Activated CD4-positive, alpha-beta memory T cell treated with anti-CD3 and anti-CD28 coated beads, Interleukin-2, amount 10 ng/mL, durations not matched to agents 7 days and 5 days (primary cell): ENCODE measurements around the gene ZNF521. TPM values are rescaled to one million over a fixed set of nuclear protein-coding genes. Genes with fewer than 3 reads are reported as not detected.

Experiments
- CTCF ChIA-PET: fragments of 350-600 bp; sonication (Branson Sonifier 250); formaldehyde crosslinking; loops from one replicate; lab custom pipeline; 2021; ENCODE audit warnings: antibody characterized with exemption, inconsistent platforms; lab: Charles Lee
- POLR2A ChIA-PET: fragments of 350-600 bp; sonication (Branson Sonifier 250); formaldehyde crosslinking; loops from one replicate; lab custom pipeline; 2021; ENCODE audit warnings: antibody characterized with exemption; lab: Charles Lee
- DNase-seq: peaks from one replicate; pipeline ENCODE4 v3.0.0-alpha.2; 2020
- H3K27ac Mint-ChIP-seq: one replicate; pipeline ENCODE4 v1.8.0; 2021; ENCODE audit warnings: mild to moderate bottlenecking, mixed read lengths
- H3K27me3 Mint-ChIP-seq: one replicate; pipeline ENCODE4 v1.8.0; 2021; ENCODE audit warnings: mixed read lengths
- H3K36me3 Mint-ChIP-seq: one replicate; pipeline ENCODE4 v1.8.0; 2021; ENCODE audit warnings: low read depth, mixed read lengths
- H3K4me1 Mint-ChIP-seq: one replicate; pipeline ENCODE4 v1.8.0; 2021; ENCODE audit warnings: mixed read lengths
- H3K4me3 Mint-ChIP-seq: one replicate; pipeline ENCODE4 v1.8.0; 2021; ENCODE audit warnings: mild to moderate bottlenecking, mixed read lengths
- H3K9me3 Mint-ChIP-seq: one replicate; pipeline ENCODE4 v1.8.0; 2021; ENCODE audit warnings: mixed read lengths
- total RNA-seq, 2 experiments: library from RNA; stranded (reverse); gene quantifications; one replicate each; pipeline ENCODE4 v1.2.3, GENCODE V29; 2021

ZNF521 gene
- total RNA-seq: not detected

DNA sequence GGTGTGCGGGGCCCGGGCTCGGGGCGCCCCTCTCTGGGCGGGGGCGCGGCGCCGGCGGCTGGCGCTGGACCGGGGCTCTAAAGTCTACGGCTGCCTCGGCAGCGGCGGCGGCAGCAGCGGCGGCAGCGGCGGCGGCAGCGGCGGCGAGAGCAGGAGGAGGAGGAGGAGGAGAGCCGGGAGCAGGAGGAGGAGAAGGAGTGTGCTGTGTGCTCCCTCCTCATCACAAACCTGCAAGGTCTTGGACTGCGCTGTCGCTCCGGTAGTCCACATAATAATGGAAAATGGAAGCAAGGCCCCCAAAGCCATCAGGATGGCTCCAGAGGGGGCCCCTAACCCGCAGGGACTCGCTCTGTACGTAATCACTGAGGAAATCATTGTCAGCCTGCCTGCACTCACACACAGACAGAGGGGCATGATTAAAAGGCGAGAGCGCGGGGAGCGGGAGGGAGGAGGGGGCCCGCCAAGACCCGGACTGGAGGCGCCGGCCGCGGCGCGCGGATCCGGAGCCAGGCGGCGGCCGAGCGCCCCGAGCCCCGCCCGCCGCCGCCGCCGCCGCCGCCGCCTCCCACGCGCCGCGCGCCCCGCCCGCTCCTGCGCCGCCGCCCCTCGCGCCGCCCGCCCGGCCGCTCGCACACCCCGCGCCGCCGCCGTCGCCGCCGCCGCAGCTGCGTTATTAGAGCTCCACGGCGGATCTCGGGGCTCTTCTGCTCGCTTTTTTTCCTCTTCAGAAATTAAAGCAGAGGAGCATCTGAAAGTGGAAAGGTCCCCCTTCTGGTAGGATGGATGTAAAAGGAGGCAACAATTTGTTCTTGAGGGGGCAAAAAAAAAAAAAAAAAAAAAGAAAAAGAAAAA, at the start of gene ZNF521:
Gene ZNF521 (minus strand): TSS at position 390 of the 852 bp plus-strand sequence. CDS start 1,220 bp downstream, outside the sequence.
- ChIA-PET POLR2A (no interaction called here), CTCF (interaction anchor here (0.7 kb wide), 1 partner anchor 407 kb away, joined by 6 read pairs; no protein-coding TSS in a partner anchor)
- H3K4me3 Mint-ChIP-seq: peak within 1 kb of the TSS; percentile 41
- peaks cover 64% of the 10 kb centered on the region for H3K27me3 Mint-ChIP-seq
- peaks cover 6% of the 10 kb centered on the region for H3K36me3 Mint-ChIP-seq
- H3K9me3 Mint-ChIP-seq: no peaks in the 10 kb centered on the region
- DNase-seq: peak; percentile 29
- peaks cover 15% of the 10 kb centered on the region for H3K4me1 Mint-ChIP-seq
- no peak within 1 kb of the TSS for H3K27ac Mint-ChIP-seq

DNA sequence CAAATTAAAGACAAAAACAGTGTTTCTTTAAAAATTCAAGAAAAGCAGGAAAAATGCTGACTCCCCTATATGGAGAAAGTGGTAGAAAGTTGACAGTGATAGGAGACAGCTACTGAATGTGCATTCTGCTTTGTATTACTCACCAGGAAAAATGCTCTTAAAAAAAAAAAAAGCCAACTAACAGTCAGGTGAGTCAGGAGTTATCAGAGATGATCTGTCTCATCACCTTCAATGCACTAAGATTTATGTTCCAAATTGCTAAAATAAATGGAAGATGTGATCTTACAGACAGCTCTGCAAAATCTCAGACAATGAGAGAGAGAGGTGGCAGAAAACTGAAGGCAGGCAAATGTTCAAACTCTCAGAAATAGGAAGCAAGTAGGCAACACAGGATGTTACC, 47.6 kb upstream of the ZNF521 start:
- H3K27ac Mint-ChIP-seq: no peak overlapping the region
- no peaks in the 10 kb centered on the region for H3K27me3 Mint-ChIP-seq
- no peaks in the 10 kb centered on the region for H3K4me1 Mint-ChIP-seq
- DNase-seq: no peak
- no peaks in the 10 kb centered on the region for H3K9me3 Mint-ChIP-seq
- H3K36me3 Mint-ChIP-seq: no peaks in the 10 kb centered on the region
- POLR2A ChIA-PET: no interaction called here
- CTCF ChIA-PET: no interaction called here
- H3K4me3 Mint-ChIP-seq: no peak overlapping the region

DNA sequence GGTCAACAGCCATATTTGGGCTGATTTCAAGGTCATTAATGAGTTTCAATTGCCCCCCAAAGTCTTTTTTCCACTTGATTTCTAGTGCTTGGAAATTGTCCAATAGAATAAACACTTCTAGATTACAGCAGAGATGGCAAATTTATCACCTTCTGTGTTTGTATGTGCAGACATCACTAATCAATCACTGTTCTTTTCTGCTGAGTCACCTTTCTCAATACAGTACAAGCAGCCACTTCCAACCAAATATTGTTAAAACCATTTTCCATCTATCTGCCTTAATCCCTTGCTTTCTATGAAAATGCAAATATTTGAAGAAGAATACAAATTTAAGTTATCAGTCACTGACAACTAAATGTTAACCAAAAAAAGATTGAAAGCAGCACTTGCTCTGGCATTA, 40.2 kb upstream of the ZNF521 start:
- no peak overlapping the region for H3K27ac Mint-ChIP-seq
- H3K4me1 Mint-ChIP-seq: no peaks in the 10 kb centered on the region
- CTCF ChIA-PET: no interaction called here
- no peak for DNase-seq
- H3K9me3 Mint-ChIP-seq: peaks cover 4% of the 10 kb centered on the region
- H3K36me3 Mint-ChIP-seq: no peaks in the 10 kb centered on the region
- POLR2A ChIA-PET: no interaction called here
- H3K27me3 Mint-ChIP-seq: no peaks in the 10 kb centered on the region
- H3K4me3 Mint-ChIP-seq: no peak overlapping the region

DNA sequence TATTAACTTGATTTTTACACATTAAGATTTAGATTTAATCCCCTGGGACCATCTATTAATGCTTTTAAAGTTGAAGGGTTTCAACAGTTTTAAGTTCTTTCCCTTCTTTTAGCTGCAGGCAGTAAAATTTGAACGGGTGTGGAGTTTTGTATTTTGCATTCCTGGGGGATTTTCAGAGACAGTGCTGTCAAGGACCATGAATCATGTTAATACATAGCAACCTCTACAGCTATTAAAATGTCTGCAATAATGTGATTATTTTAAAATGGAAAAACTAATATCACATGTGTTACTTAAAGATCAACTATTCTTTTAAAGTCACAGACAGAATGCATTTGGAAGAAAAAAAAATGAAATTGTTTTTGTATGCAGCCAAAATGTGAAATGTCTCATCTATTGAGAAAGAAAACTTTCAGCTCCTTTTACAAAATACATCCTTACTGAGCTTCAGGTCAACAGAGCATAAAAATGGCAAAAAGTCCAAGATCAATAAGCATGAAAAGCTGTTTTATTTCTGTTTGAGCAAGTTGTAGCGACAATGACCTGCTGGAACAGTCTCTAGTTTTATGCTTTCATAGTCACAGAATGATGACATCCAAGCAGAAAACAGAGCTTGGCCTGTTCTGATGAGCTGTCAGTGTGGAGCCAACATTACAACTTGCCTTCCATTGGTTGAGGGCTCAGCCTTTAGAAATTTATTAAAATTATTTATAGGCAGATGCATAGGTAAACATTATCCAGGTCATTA, 21.6 kb upstream of the ZNF521 start:
- H3K4me1 Mint-ChIP-seq: no peaks in the 10 kb centered on the region
- no peak overlapping the region for H3K4me3 Mint-ChIP-seq
- no peak for DNase-seq
- ChIA-PET CTCF (no interaction called here), POLR2A (no interaction called here)
- H3K27ac Mint-ChIP-seq: no peak overlapping the region
- no peaks in the 10 kb centered on the region for H3K36me3 Mint-ChIP-seq
- H3K27me3 Mint-ChIP-seq: no peaks in the 10 kb centered on the region
- H3K9me3 Mint-ChIP-seq: no peaks in the 10 kb centered on the region

DNA sequence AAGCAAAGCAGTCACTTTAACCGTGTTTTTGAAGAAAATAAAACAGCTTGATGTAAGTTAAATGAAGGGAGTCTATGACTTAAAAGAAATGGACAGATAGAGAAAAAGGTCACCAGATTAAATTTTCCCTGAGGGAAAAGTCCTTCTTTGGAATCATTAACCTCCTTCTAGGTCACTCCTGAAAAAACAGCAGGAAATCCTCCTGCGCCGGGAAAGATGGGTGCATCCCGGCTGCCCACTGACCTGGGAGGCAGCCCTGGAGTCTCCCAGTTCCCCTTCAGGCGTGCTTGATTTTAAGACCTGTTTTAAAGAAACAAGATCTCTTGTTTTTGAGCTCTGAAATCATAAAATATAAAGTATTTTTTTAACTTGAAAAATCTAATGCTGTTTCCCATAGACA, 18.4 kb upstream of the ZNF521 start:
- CTCF ChIA-PET: no interaction called here
- no peak for DNase-seq
- Mint-ChIP-seq H3K9me3 (no peaks in the 10 kb centered on the region), H3K4me3 (no peak overlapping the region), H3K36me3 (no peaks in the 10 kb centered on the region), H3K4me1 (no peaks in the 10 kb centered on the region), H3K27ac (no peak overlapping the region), H3K27me3 (no peaks in the 10 kb centered on the region)
- POLR2A ChIA-PET: no interaction called here

DNA sequence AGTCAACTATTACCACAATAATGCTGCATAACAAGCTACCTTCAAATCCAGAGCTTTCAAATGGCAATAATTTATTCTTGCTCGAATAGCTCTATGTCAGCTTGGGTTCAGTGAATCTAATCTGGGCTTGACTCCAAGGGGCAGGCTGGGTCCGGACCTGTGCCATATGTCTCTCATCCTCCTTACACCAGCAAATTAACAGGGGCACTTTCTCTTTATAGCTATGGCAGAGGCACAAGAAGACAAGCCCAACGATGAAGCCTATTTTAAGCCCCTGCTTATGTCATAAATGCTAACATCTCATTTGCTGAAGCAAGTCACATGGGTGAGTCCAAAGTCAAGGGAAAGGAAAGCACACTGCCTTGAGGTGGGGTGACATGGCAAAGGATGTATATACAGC, 13.3 kb upstream of the ZNF521 start:
- Mint-ChIP-seq H3K4me1 (no peaks in the 10 kb centered on the region), H3K27me3 (no peaks in the 10 kb centered on the region), H3K4me3 (no peak overlapping the region)

DNA sequence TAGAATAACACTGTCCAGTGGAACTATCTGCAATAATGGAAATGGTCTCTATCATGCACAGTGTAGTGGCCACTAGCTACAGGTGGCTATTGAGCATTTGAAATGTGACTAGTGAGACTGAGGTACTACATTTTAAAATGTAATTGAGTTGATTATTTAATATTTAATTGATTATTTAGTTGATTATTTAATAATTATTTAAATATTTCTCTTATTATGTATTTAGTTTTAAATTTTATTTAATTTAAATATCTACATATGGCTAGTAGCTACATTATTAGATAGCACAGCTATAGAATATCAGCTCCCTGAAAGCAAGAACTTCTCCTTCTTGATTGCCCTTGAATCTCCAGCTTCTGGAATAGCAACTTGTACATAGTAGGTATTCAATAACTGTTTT, 12.8 kb upstream of the ZNF521 start:
- ChIA-PET CTCF (no interaction called here), POLR2A (no interaction called here)
- no peaks in the 10 kb centered on the region for H3K27me3 Mint-ChIP-seq
- H3K4me3 Mint-ChIP-seq: no peak overlapping the region
- H3K36me3 Mint-ChIP-seq: no peaks in the 10 kb centered on the region
- no peak for DNase-seq
- H3K27ac Mint-ChIP-seq: no peak overlapping the region
- no peaks in the 10 kb centered on the region for H3K9me3 Mint-ChIP-seq
- H3K4me1 Mint-ChIP-seq: no peaks in the 10 kb centered on the region

More for the DNA sequence above, 13.3 kb upstream of the ZNF521 start:
- Mint-ChIP-seq H3K27ac (no peak overlapping the region), H3K36me3 (no peaks in the 10 kb centered on the region), H3K9me3 (no peaks in the 10 kb centered on the region)
- POLR2A ChIA-PET: no interaction called here
- CTCF ChIA-PET: no interaction called here
- DNase-seq: no peak

DNA sequence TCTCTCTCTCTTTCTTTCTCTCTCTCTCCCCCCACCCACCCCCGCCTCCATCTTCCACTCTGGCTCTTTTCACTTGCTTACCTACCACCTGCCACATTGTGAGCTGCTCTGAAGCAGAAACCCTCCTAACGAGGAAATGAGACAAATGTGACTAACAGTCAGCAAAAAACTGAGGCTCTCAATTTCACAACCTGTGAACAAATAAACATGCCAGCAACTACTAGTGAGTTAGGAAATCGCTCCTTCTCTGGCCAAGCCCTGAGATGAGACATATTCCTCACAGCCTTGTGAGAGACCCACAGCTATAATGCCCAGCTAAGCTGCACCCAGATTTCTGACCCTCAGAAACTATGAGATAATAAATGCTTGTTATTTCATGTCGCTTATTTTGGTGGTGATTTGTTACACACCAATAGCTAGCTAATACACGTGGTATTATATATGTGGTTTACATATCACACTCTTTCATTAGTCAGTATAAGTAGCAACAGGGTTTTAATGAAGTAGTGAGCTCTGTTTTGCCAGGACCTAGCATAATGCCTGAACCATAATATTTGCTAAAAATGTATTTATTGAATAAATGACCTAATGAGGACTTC, 8.4 kb upstream of the ZNF521 start:
- Mint-ChIP-seq H3K27me3 (no peaks in the 10 kb centered on the region), H3K4me1 (no peaks in the 10 kb centered on the region), H3K9me3 (no peaks in the 10 kb centered on the region), H3K27ac (no peak overlapping the region), H3K4me3 (no peak overlapping the region), H3K36me3 (no peaks in the 10 kb centered on the region)
- POLR2A ChIA-PET: no interaction called here
- DNase-seq: no peak
- CTCF ChIA-PET: no interaction called here

DNA sequence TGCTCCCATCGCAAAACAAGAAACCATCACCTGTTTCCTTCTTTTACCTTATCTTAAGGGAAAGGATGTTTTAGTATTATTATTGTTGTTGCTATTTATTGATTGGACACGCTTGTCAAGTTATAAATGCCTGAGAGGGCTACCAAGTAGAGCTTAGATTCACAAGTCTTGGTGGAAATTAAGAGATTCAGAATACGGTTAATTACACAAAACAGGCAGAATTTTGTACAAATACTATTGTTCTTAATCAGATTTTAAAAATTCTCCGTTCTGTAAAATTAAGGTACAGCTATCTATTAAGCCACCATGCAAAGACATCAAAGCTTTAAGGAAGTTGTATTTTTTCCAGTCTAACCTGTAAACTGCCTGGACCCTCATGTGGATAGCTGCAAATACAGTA, 1.1 kb upstream of the ZNF521 start:
- peaks cover 15% of the 10 kb centered on the region for H3K4me1 Mint-ChIP-seq
- peaks cover 6% of the 10 kb centered on the region for H3K36me3 Mint-ChIP-seq
- H3K4me3 Mint-ChIP-seq: no peak overlapping the region
- ChIA-PET CTCF (interaction anchor here (0.6 to 0.7 kb wide), 2 partner anchors 53 to 408 kb away, joined by 3 to 6 read pairs; no protein-coding TSS in a partner anchor), POLR2A (no interaction called here)
- peaks cover 54% of the 10 kb centered on the region for H3K27me3 Mint-ChIP-seq
- no peaks in the 10 kb centered on the region for H3K9me3 Mint-ChIP-seq
- H3K27ac Mint-ChIP-seq: no peak overlapping the region
- no peak for DNase-seq

DNA sequence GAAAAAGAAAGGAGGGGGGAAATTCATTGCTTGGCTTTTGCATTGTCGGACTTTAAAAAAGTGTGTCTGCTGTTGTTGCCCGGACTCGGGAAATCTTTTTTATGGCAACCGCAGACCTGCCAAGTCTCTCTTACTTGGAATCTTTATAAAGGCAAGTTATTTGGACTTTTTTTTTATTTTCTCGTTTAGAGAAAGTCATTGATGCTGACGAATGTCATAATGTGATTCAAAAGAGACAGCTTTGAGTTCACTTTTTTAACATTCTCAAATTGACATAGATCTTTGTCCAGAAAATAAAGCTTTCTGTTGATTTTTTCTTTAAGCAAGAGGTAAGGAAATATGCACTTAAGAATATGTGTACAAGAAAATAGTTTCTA, 651 bp upstream of the ZNF521 start:
- H3K27me3 Mint-ChIP-seq: peaks cover 58% of the 10 kb centered on the region
- ChIA-PET POLR2A (no interaction called here), CTCF (interaction anchor here (0.7 kb wide), 1 partner anchor 408 kb away, joined by 6 read pairs; no protein-coding TSS in a partner anchor)
- peaks cover 6% of the 10 kb centered on the region for H3K36me3 Mint-ChIP-seq
- no peak for DNase-seq
- H3K4me1 Mint-ChIP-seq: peaks cover 15% of the 10 kb centered on the region
- peak overlapping the region; percentile 21 for H3K4me3 Mint-ChIP-seq
- H3K27ac Mint-ChIP-seq: no peak overlapping the region
- H3K9me3 Mint-ChIP-seq: no peaks in the 10 kb centered on the region

DNA sequence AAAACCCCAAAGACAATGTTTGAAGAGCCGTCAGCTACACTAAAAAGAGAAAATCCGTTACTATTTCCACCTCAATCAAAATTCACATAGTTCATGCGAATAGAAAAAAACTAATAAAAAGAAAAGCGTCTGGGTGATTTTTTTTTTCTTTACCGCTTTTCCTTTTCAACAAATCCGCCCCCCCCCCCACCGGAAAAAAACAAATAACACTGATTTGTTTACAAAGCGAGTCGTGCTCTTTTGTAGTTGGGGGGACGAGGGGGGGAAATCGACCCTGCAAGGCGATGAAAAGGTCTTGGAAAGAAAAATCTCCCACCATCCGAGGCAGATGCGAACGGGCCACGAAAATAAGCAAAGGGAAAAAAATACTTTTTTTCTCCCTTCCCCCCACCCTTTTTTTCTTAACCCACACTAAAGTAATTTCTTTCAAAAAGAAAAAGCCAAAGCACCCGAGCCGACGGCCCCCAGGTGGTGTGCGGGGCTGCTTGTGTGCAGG, 638 bp downstream of the ZNF521 start:
- DNase-seq: no peak
- H3K36me3 Mint-ChIP-seq: peaks cover 6% of the 10 kb centered on the region
- POLR2A ChIA-PET: no interaction called here
- peak overlapping the region; percentile 37 for H3K4me3 Mint-ChIP-seq
- H3K27ac Mint-ChIP-seq: no peak overlapping the region
- no peaks in the 10 kb centered on the region for H3K9me3 Mint-ChIP-seq
- H3K4me1 Mint-ChIP-seq: peaks cover 15% of the 10 kb centered on the region
- CTCF ChIA-PET: interaction anchor here (0.7 kb wide), 2 partner anchors 12 to 691 kb away, joined by 3 to 5 read pairs; no protein-coding TSS in a partner anchor
- H3K27me3 Mint-ChIP-seq: peaks cover 68% of the 10 kb centered on the region

DNA sequence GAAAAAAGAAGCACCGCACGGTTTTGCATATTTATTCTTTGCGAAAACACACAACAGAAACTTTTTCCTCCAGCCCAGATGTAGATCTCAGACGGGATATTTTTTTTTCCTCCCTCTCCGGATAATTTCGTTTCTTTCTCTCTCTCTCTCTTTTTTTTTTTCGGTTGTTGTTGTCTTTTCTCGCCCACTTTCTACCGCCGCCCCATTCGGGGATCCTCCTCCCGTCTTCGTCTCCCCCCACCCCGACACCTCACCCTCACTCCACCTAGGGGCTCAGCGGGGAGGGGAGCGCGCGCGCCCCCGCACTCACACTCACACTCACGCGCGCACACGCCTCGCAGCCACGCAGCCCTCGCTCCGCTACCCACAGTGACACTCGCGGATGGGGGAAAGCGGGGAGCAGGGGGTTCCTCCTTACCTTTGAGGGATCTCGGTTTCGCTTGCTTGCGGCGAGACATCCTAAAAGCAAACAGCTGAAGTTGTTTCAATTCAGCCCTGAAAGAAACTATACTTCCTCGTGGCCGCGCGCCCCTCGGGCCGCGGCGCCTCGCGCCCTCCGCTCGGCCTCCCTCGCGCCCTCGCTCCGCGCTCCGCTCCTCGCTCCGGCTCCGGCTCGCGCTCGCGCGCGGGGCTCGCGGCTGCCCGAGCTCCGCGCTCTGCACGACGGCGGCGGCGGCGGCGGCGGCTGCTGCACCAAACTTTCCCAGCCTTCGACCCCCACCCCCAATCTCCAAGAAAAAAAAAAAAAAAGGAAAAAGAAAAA, 1.3 kb downstream of the ZNF521 start:
- peaks cover 15% of the 10 kb centered on the region for H3K4me1 Mint-ChIP-seq
- no peak for DNase-seq
- CTCF ChIA-PET: interaction anchor here (0.7 kb wide), 2 partner anchors 12 to 690 kb away, joined by 3 to 5 read pairs; no protein-coding TSS in a partner anchor
- POLR2A ChIA-PET: no interaction called here
- H3K36me3 Mint-ChIP-seq: peaks cover 6% of the 10 kb centered on the region
- H3K9me3 Mint-ChIP-seq: no peaks in the 10 kb centered on the region
- no peak overlapping the region for H3K27ac Mint-ChIP-seq
- H3K4me3 Mint-ChIP-seq: peak overlapping the region; percentile 62
- peaks cover 71% of the 10 kb centered on the region for H3K27me3 Mint-ChIP-seq
